Measurements from ENCODE around the gene CHN1.

DNA sequence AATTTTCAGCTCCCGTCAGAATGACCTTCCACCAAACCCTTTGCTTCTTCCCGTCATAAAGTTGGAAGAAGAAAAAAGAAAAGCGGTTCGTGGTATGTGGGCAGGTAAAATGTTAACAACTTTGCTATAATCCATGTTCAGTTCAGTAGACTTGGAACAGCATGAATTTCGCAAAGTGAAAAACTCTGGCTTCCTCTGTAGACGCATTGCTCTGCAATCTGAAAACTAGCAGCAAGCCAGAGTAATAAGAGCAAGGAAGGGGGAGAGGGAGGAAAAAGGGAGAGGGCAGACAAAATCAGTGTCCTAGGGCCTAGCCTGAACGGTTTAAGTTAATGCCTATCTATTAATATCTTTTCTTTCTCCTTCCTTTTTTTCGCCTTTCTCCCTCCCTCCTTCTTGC is 214.2 kb downstream of the CHN1 start:
- TF ChIP-seq, protein P1, sequence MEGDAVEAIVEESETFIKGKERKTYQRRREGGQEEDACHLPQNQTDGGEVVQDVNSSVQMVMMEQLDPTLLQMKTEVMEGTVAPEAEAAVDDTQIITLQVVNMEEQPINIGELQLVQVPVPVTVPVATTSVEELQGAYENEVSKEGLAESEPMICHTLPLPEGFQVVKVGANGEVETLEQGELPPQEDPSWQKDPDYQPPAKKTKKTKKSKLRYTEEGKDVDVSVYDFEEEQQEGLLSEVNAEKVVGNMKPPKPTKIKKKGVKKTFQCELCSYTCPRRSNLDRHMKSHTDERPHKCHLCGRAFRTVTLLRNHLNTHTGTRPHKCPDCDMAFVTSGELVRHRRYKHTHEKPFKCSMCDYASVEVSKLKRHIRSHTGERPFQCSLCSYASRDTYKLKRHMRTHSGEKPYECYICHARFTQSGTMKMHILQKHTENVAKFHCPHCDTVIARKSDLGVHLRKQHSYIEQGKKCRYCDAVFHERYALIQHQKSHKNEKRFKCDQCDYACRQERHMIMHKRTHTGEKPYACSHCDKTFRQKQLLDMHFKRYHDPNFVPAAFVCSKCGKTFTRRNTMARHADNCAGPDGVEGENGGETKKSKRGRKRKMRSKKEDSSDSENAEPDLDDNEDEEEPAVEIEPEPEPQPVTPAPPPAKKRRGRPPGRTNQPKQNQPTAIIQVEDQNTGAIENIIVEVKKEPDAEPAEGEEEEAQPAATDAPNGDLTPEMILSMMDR (IDR thresholded peaks at IDR 0.05) = no peak
- TF ChIP-seq POLR2A (IDR thresholded peaks at IDR 0.05) = no peak
